HG03280 (cell line): ENCODE data around the gene ASTN1.

Source experiments
- ATAC-seq: cut with Tn5 transposase; IDR thresholded peaks from one replicate; pipeline ENCODE4 v1.9.1; 2021; ENCODE audit warnings: mild to moderate bottlenecking, moderate library complexity; ENCODE audit not compliant: unreplicated experiment

The ASTN1 gene

GRCh38 chr1:176843352-176844297, 320.9 kb downstream of the ASTN1 start:
- ATAC-seq = no peak

DNA sequence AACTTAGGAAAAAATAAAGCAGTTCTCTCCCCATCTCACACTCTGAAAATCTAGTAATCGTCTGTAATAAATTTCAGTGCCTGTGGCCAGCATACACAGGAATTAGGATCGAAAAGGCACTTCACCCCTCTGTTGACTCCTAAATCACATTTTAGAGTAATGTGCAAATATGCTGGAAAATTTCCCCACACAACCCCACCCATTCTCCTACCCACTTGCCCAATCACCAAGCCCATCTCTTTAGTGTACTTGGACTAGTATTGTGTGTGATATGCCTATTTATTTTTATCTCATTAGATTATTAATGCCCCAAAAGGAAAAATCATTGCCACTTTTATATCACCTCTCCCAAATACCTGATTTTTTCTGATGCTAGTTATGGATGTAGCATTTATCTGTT, 323.3 kb downstream of the ASTN1 start:
- no peak for ATAC-seq

DNA sequence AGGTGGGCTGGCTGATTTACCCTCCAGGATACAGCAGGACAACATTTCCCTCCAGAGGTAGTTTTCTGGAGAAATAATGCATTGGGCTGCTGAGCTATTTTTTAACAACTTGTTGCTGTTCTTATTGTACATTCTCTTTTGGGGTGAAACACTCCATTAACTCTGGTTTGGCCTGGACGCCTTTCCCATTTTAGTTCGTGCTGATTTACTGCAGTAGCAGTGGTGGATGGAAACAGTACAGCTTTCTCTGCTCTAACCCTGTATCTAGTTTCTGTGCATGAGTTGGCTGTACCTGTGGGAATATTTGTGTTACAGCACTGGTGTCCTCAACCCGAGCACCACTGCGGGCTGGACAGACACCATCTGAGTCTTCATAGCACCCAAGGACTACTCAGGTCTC, 325.3 kb downstream of the ASTN1 start:
- no peak for ATAC-seq

- ATAC-seq = no peak
Observed at GRCh38 chr1:176838276-176838995, 326.1 kb downstream of the ASTN1 start.

- no peak for ATAC-seq
Observed at GRCh38 chr1:176837708-176838107, 326.8 kb downstream of the ASTN1 start.

DNA sequence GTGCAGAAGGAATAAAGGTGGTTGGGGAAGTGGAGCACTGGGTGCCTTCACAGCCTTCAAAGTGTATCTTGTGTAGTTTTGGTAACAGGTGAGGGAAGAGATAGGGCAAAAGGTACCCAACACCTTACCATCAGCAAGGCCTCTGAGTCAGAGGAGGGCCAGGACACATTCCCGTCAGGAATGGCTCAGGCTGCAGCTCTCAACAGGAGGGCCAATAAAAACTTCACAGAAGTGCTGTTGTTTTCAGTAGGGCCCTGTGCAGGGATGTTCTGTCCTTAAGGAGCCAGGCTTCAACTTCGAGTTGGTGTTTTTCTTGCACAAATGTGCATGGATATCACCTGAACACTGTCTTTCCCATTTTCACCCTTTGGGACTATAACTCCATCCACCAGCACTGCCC, 333.4 kb downstream of the ASTN1 start:
- no peak for ATAC-seq

GRCh38 chr1:176829261-176829660, 335.3 kb downstream of the ASTN1 start:
- ATAC-seq = no peak

DNA sequence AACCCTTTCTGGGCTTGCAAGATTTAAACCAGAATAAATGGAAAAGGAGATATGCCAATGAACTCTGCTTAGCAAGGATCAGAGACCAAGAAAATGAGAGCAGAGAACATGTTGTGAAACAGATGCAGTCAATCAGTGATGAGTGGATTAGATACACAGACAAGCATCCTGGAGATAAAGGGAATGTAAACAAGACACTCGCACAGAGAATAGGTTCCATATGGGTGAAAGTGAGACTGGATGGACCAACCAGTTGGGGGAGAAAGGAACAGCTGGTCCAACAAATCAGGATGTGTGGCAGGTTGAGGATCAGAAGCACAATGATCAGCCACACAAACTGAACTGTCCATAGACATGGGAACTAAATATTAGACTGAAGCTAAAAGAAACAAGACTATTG, 338.2 kb downstream of the ASTN1 start:
- ATAC-seq = no peak

DNA sequence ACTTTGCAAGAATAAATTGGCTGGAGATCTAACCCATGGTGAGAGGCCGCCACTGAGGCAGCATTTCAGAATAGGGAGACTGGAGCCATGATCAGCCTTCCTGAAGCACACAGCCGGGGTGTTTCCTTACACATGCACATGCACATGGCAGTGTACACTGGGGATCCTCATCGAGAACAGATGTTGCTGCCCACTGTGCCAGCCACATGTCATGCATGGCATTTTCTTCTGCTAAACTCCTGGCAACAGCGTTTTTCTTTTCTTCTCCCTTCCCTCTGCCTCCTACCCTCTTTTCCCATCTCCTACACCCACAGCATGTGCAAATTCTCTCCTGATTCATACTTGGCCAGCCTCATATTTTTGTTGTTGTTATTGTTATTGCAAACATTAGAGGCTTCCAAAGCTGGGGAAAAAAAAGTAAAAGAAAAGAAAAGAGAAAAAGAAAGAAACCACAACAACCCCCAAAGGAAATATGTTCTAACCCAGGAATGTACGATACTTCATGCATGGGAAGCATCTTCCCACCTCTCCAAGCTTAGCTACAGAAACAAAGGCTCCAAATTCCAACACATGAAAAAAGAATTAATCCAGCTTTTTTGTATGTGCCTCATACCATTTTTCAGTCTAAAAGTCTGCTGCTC, 344.0 kb downstream of the ASTN1 start:
- ATAC-seq = no peak

DNA sequence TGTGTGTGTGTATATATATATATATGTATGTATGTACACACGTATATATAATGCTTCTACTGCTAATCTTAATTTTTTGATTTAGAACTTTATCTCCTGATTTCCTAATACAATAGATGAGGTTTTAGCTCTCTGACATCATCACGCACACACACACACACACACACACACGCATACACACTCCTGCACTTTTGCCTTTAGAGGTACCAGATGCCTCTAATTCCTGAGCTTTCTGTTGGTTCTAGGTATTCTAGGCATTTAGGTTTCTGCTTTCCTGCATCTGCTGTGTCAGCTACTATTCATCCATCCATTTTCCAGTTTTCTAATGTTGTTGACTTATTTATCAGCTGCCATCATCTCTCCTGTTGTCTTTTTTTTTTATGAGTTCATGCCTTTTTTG, 348.3 kb downstream of the ASTN1 start:
- no peak for ATAC-seq

GRCh38 chr1:176815621-176816020, 348.9 kb downstream of the ASTN1 start:
- no peak for ATAC-seq

DNA sequence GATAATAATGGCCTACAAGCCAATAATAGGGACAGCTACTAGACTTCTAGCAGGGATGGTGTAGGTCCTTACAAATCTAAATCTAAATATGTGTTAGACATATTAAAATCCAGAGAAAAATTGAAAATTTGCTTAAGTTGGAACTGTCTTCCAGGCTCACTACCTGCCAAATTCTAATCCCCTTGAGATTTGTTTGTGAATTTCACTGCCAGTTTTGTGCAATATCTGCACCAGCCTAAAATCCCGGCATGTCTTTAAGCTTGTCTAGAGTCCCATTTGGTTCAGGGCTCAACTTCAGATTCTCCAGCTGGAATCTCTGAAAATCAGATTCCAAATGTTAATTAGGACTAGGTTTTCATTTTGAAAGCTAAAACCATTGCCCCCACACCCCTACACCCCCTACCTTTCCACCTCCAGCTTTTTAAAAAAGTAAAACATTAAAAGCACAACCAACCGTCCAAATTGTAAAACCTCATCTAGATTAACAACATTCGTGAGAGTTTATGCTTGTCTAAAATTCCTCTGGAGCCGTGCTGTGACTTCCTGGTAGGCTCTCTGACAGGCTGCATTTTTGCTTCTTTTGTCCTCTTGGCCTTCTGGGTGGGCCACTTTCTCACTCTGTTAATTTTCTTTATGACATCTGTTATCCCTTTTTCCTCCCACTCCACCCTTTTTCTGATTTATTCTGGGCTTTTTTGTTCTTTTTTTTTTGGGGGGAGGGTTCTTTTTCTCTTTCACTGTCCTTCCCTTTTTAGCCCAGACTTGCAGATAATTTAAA, 352.8 kb downstream of the ASTN1 start:
- ATAC-seq = no peak

GRCh38 chr1:176809292-176809691, 355.2 kb downstream of the ASTN1 start:
- no peak for ATAC-seq
